Thyroid gland (tissue), 4 donors: ENCODE results near the gene NPEPPS. TPM values are rescaled to one million over a fixed set of nuclear protein-coding genes. Genes with fewer than 3 reads are reported as not detected.
A peak's percentile ranks its signal among the peaks of the same experiment; 100 is the strongest.

Experiments used
- DNase-seq, 2 donors: peaks; one replicate each; pipeline ENCODE4 v3.0.0-alpha.2; 2019
- H3K27ac ChIP-seq, 3 donors: fragments of 200-600 bp; sonication (generic); 1 replicate in 2 of 3; 2 replicates in 1 of 3; pipeline ENCODE4 v1.5.1; 2016 to 2019; ENCODE audit warnings: mild to moderate bottlenecking in 1 of 3, moderate library complexity in 1 of 3
- H3K27me3 ChIP-seq: fragments of 200-600 bp; sonication (generic); one replicate; pipeline ENCODE4 v1.5.1; 2019
- H3K36me3 ChIP-seq, 2 donors: fragments of 200-600 bp; sonication (generic); one replicate each; pipeline ENCODE4 v1.5.1; 2016 to 2019
- H3K4me1 ChIP-seq, 2 donors: fragments of 200-600 bp; sonication (generic); one replicate each; pipeline ENCODE4 v1.5.1; 2017 to 2019
- H3K4me3 ChIP-seq, 3 donors: fragments of 200-600 bp; sonication (generic); replicated peaks in 1 of 3; 1 replicate in 2 of 3; 2 replicates in 1 of 3; pipeline ENCODE4 v1.5.1; 2016; ENCODE audit warnings: mild to moderate bottlenecking in 1 of 3
- H3K9me3 ChIP-seq: fragments of 200-600 bp; sonication (generic); one replicate; pipeline ENCODE4 v1.5.1; 2017
- CTCF ChIP-seq, 6 experiments: fragments of 200-600 bp in 3 of 6; fragments of 450-650 bp in 3 of 6; sonication (generic) in 3 of 6; IDR thresholded peaks; one replicate each; pipeline ENCODE4 v1.5.1; 2016 to 2019; ENCODE audit warnings: antibody characterized with exemption in 6 of 6, mild to moderate bottlenecking in 2 of 6, inconsistent platforms in 1 of 6, moderate library complexity in 1 of 6
- POLR2A ChIP-seq, 2 donors: fragments of 450-650 bp; IDR thresholded peaks; one replicate each; pipeline ENCODE4 v1.6.1; 2017; ENCODE audit warnings: antibody characterized with exemption in 2 of 2, mild to moderate bottlenecking in 2 of 2, moderate library complexity in 1 of 2
- WGBS, 2 donors: methylation state at CpG; one replicate each; pipeline ENCODE4 v1.1.5; 2017; 5-methylcytosine and 5-hydroxymethylcytosine counted together
- intact Hi-C: fragments of 100-400 bp; cut with DNase I; formaldehyde crosslinking; loops from one replicate; pipeline ENCODE4 v1.15.1; 2023
- total RNA-seq, 4 donors: library from RNA; depleted of rRNA; stranded (reverse); fragments of >200 nt; gene quantifications; one replicate each; pipeline ENCODE4 v1.2.3, GENCODE V29; 2016

Gene NPEPPS
- total RNA-seq, 4 donors from 2014 or later = 78.9 to 150 (median 111) TPM

- H3K27ac ChIP-seq = peak overlapping the region in 1 of 3 donors; percentile 35
- no peak for DNase-seq
- H3K4me1 ChIP-seq = peaks cover 0 to 10% of the 10 kb centered on the region in 2 donors
- H3K36me3 ChIP-seq = peaks cover 35 to 37% of the 10 kb centered on the region in 2 donors
- no peak for TF ChIP-seq POLR2A (IDR thresholded peaks at IDR 0.05)
- TF ChIP-seq CTCF (IDR thresholded peaks at IDR 0.05) = no peak
- no peaks in the 10 kb centered on the region for H3K9me3 ChIP-seq
- WGBS, 2 donors = 65 to 83% methylated on average over 1 of the region's 1 CpG
- no peaks in the 10 kb centered on the region for H3K27me3 ChIP-seq
- intact Hi-C loops = no loop called here
- no peak overlapping the region for H3K4me3 ChIP-seq
These were observed 74.1 kb downstream of the NPEPPS start for GRCh38 chr17:47605011-47605410.

- no peak for DNase-seq
- H3K27me3 ChIP-seq = no peaks in the 10 kb centered on the region
- no peak overlapping the region for H3K4me3 ChIP-seq
- intact Hi-C loops = no loop called here
- H3K4me1 ChIP-seq = peaks cover 0 to 10% of the 10 kb centered on the region in 2 donors
- H3K27ac ChIP-seq = no peak overlapping the region
- TF ChIP-seq POLR2A (IDR thresholded peaks at IDR 0.05) (no peak), CTCF (IDR thresholded peaks at IDR 0.05) (no peak)
- H3K9me3 ChIP-seq = no peaks in the 10 kb centered on the region
- peaks cover 13 to 16% of the 10 kb centered on the region in 2 donors for H3K36me3 ChIP-seq
- 96 to 98% methylated on average over 3 of the region's 3 CpGs for WGBS, 2 donors
These were observed 76.6 kb downstream of the NPEPPS start for GRCh38 chr17:47607481-47607880.

- intact Hi-C loops = loop anchor here (5.0 kb wide), 1 partner anchor 249 kb away; no protein-coding TSS in a partner anchor
- no peaks in the 10 kb centered on the region for H3K27me3 ChIP-seq
- no peak overlapping the region for H3K27ac ChIP-seq
- H3K9me3 ChIP-seq = no peaks in the 10 kb centered on the region
- no peak overlapping the region for H3K4me3 ChIP-seq
- H3K4me1 ChIP-seq = no peaks in the 10 kb centered on the region
- no peak for TF ChIP-seq POLR2A (IDR thresholded peaks at IDR 0.05)
- TF ChIP-seq CTCF (IDR thresholded peaks at IDR 0.05) = no peak
- WGBS, 2 donors = 94 to 97% methylated on average over 5 of the region's 5 CpGs
- no peak for DNase-seq
- peaks cover 27 to 28% of the 10 kb centered on the region in 2 donors for H3K36me3 ChIP-seq
These were observed 80.8 kb downstream of the NPEPPS start for GRCh38 chr17:47611372-47612350.

- no peak for DNase-seq
- WGBS, 2 donors = 77 to 80% methylated on average over 8 of the region's 8 CpGs
- Histone ChIP-seq H3K4me1 (no peaks in the 10 kb centered on the region), H3K27me3 (no peaks in the 10 kb centered on the region), H3K4me3 (no peak overlapping the region), H3K27ac (no peak overlapping the region), H3K36me3 (peaks cover 37 to 58% of the 10 kb centered on the region in 2 donors), H3K9me3 (no peaks in the 10 kb centered on the region)
- intact Hi-C loops = no loop called here
- TF ChIP-seq CTCF (IDR thresholded peaks at IDR 0.05) = peak; percentile 57 to 76 (median 65)
- no peak for TF ChIP-seq POLR2A (IDR thresholded peaks at IDR 0.05)
These were observed 85.0 kb downstream of the NPEPPS start for GRCh38 chr17:47615766-47616424.
